GM12874 (cell line): ENCODE data around the gene MZF1.

ENCODE experiments used
- CTCF ChIP-seq: IDR thresholded peaks from 2 replicates; pipeline ENCODE4 v1.5.1; 2011; ENCODE audit warnings: low read depth, mild to moderate bottlenecking, control low read depth, low read length, moderate library complexity; ENCODE audit not compliant: insufficient read depth

The MZF1 gene

GRCh38 chr19:58543826-58544590, 29.1 kb downstream of the MZF1 start, which contains the start of gene TRIM28:
Gene TRIM28 (plus strand): TSS chr19:58544064. CDS start chr19:58544758, 694 bp downstream.
- TF ChIP-seq CTCF = no peak

- no peak for TF ChIP-seq CTCF
These were observed 34.6 kb downstream of the MZF1 start for GRCh38 chr19:58538257-58539168.

- no peak for TF ChIP-seq CTCF
These were observed 36.0 kb downstream of the MZF1 start for GRCh38 chr19:58536852-58537798.

GRCh38 chr19:58535857-58536256, 37.3 kb downstream of the MZF1 start:
- TF ChIP-seq CTCF = no peak

- no peak for TF ChIP-seq CTCF
These were observed 41.9 kb downstream of the MZF1 start for GRCh38 chr19:58531034-58531840.

GRCh38 chr19:58529405-58529804, 43.7 kb downstream of the MZF1 start:
- TF ChIP-seq CTCF = no peak
